Measurements from ENCODE around the gene NPM3. TPM values are rescaled to one million over a fixed set of nuclear protein-coding genes. Genes with fewer than 3 reads are reported as not detected.
A peak's percentile ranks its signal among the peaks of the same experiment; 100 is the strongest.

The NPM3 gene
- total and polyA plus RNA-seq, 4 donors = 3.4 to 24.9 (median 12.4) TPM

DNA sequence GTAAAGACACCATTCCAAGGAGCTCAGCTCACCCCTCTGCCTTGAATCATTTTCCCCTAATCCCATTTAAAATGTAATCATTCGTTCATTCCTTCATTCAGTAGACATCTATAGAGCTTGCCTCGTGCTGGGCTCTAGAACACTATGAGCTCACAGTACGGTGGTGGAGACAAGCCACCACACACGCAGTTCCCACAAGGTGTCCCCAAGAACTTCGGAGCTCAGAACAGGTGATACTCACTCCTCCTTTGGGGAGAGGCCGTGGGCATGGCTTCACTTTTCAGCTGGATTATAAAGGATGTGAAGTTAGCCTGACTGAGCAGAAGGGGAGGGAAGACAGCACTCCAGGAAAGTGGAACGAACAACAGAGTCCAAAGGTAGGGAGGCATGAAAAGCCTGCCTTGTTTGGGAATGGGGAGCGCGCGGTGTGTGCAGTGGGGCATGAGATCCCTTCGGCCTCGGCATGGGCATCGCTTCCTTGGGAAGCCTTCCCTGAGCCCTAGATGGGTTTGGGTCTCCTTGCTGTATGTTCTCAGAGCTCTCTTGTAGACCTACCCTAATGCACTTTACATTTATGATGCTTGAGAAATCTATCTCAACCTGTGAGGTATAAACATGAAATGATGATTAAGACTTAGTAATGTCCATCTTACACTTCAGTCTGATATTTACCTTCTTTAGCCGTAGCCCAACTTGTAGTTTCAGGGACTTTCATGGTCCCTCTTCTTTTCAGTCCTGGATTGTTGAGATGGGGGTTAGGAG lies 35.8 kb upstream of the NPM3 start:
- H3K27ac ChIP-seq (ENCODE audit: low read depth in 1 of 2, low read length in 2 of 2) = peak overlapping the region; percentile 82 to 91
- DNase-seq (ENCODE audit: low spot score) = no peak
- H3K4me1 ChIP-seq (ENCODE audit: control insufficient read depth in 4 of 4, insufficient read depth in 4 of 4, low read length in 3 of 4) = peaks cover 6 to 38% (median 22%) of the 10 kb centered on the region in 4 donors
- no peaks in the 10 kb centered on the region for H3K9me3 ChIP-seq (ENCODE audit: control insufficient read depth in 4 of 4, low read length in 3 of 4)
- peak overlapping the region; percentile 1 to 65 (median 47) for H3K4me3 ChIP-seq (ENCODE audit: low read depth in 1 of 3, low read length in 3 of 3)
- H3K27me3 ChIP-seq (ENCODE audit: control insufficient read depth in 4 of 4, insufficient read depth in 4 of 4, low read length in 3 of 4) = no peaks in the 10 kb centered on the region
- 17% methylated on average over 14 of the region's 14 CpGs for WGBS
- peak overlapping the region in 1 of 2 donors; percentile 92 for H3K9ac ChIP-seq (ENCODE audit: low read depth in 1 of 2, low read length in 2 of 2)
- H3K36me3 ChIP-seq (ENCODE audit: control insufficient read depth in 4 of 4, insufficient read depth in 3 of 4, low read depth in 1 of 4, low read length in 3 of 4) = no peaks in the 10 kb centered on the region
- TF ChIP-seq SP1 (IDR thresholded peaks at IDR 0.05) (peak; percentile 7), RXRA (IDR thresholded peaks at IDR 0.05) (no peak), HNF4A (conservative IDR thresholded peaks at IDR 0.05) (peak in 1 of 2 donors; percentile 42), GABPA (IDR thresholded peaks at IDR 0.05 in 1 of 2, conservative IDR thresholded peaks at IDR 0.05 in 1 of 2) (no peak)

- Histone ChIP-seq H3K9me3 (ENCODE audit: control insufficient read depth in 4 of 4, low read length in 3 of 4) (no peaks in the 10 kb centered on the region), H3K4me3 (ENCODE audit: low read depth in 1 of 3, low read length in 3 of 3) (peak within 1 kb of the TSS; percentile 80 to 96 (median 83)), H3K36me3 (ENCODE audit: control insufficient read depth in 4 of 4, insufficient read depth in 3 of 4, low read depth in 1 of 4, low read length in 3 of 4) (no peaks in the 10 kb centered on the region), H3K9ac (ENCODE audit: low read depth in 1 of 2, low read length in 2 of 2) (peak within 1 kb of the TSS; percentile 92 to 97), H3K27ac (ENCODE audit: low read depth in 1 of 2, low read length in 2 of 2) (peak within 1 kb of the TSS; percentile 82 to 91), H3K4me1 (ENCODE audit: control insufficient read depth in 4 of 4, insufficient read depth in 4 of 4, low read length in 3 of 4) (peaks cover 9 to 39% (median 23%) of the 10 kb centered on the region in 4 donors), H3K27me3 (ENCODE audit: control insufficient read depth in 4 of 4, insufficient read depth in 4 of 4, low read length in 3 of 4) (no peaks in the 10 kb centered on the region)
- peak; percentile 96 for DNase-seq (ENCODE audit: low spot score)
- TF ChIP-seq TAF1 (conservative IDR thresholded peaks at IDR 0.05) (peak; percentile 97), ATF3 (IDR thresholded peaks at IDR 0.05) (peak; percentile 58), MAX (IDR thresholded peaks at IDR 0.05) (peak; percentile 97), HNF4A (conservative IDR thresholded peaks at IDR 0.05) (peak; percentile 21 to 55), RXRA (IDR thresholded peaks at IDR 0.05) (peak; percentile 59 to 63), RAD21 (IDR thresholded peaks at IDR 0.05) (peak; percentile 28 to 32), HNF4G (IDR thresholded peaks at IDR 0.05) (no peak), YY1 (IDR thresholded peaks at IDR 0.05) (peak; percentile 81), FOXA2 (IDR thresholded peaks at IDR 0.05) (peak; percentile 39), GABPA (IDR thresholded peaks at IDR 0.05 in 1 of 2, conservative IDR thresholded peaks at IDR 0.05 in 1 of 2) (peak in 1 of 2 donors; percentile 74), JUND (IDR thresholded peaks at IDR 0.05) (peak; percentile 36 to 77), EGR1 (IDR thresholded peaks at IDR 0.05; ENCODE audit: low read depth in 2 of 2) (peak; percentile 75 to 96), SP1 (IDR thresholded peaks at IDR 0.05) (peak; percentile 97), FOXA1 (IDR thresholded peaks at IDR 0.05) (peak; percentile 57), NR2F2 (IDR thresholded peaks at IDR 0.05) (peak; percentile 74)
- TF ChIP-seq, protein P1, sequence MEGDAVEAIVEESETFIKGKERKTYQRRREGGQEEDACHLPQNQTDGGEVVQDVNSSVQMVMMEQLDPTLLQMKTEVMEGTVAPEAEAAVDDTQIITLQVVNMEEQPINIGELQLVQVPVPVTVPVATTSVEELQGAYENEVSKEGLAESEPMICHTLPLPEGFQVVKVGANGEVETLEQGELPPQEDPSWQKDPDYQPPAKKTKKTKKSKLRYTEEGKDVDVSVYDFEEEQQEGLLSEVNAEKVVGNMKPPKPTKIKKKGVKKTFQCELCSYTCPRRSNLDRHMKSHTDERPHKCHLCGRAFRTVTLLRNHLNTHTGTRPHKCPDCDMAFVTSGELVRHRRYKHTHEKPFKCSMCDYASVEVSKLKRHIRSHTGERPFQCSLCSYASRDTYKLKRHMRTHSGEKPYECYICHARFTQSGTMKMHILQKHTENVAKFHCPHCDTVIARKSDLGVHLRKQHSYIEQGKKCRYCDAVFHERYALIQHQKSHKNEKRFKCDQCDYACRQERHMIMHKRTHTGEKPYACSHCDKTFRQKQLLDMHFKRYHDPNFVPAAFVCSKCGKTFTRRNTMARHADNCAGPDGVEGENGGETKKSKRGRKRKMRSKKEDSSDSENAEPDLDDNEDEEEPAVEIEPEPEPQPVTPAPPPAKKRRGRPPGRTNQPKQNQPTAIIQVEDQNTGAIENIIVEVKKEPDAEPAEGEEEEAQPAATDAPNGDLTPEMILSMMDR (IDR thresholded peaks at IDR 0.05; ENCODE audit: low read depth, low read length, missing input control) = no peak
- TF ChIP-seq, protein P2, sequence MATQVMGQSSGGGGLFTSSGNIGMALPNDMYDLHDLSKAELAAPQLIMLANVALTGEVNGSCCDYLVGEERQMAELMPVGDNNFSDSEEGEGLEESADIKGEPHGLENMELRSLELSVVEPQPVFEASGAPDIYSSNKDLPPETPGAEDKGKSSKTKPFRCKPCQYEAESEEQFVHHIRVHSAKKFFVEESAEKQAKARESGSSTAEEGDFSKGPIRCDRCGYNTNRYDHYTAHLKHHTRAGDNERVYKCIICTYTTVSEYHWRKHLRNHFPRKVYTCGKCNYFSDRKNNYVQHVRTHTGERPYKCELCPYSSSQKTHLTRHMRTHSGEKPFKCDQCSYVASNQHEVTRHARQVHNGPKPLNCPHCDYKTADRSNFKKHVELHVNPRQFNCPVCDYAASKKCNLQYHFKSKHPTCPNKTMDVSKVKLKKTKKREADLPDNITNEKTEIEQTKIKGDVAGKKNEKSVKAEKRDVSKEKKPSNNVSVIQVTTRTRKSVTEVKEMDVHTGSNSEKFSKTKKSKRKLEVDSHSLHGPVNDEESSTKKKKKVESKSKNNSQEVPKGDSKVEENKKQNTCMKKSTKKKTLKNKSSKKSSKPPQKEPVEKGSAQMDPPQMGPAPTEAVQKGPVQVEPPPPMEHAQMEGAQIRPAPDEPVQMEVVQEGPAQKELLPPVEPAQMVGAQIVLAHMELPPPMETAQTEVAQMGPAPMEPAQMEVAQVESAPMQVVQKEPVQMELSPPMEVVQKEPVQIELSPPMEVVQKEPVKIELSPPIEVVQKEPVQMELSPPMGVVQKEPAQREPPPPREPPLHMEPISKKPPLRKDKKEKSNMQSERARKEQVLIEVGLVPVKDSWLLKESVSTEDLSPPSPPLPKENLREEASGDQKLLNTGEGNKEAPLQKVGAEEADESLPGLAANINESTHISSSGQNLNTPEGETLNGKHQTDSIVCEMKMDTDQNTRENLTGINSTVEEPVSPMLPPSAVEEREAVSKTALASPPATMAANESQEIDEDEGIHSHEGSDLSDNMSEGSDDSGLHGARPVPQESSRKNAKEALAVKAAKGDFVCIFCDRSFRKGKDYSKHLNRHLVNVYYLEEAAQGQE (IDR thresholded peaks at IDR 0.05) = peak; percentile 71
- TF ChIP-seq, protein P3, sequence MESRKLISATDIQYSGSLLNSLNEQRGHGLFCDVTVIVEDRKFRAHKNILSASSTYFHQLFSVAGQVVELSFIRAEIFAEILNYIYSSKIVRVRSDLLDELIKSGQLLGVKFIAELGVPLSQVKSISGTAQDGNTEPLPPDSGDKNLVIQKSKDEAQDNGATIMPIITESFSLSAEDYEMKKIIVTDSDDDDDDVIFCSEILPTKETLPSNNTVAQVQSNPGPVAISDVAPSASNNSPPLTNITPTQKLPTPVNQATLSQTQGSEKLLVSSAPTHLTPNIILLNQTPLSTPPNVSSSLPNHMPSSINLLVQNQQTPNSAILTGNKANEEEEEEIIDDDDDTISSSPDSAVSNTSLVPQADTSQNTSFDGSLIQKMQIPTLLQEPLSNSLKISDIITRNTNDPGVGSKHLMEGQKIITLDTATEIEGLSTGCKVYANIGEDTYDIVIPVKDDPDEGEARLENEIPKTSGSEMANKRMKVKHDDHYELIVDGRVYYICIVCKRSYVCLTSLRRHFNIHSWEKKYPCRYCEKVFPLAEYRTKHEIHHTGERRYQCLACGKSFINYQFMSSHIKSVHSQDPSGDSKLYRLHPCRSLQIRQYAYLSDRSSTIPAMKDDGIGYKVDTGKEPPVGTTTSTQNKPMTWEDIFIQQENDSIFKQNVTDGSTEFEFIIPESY (IDR thresholded peaks at IDR 0.05) = peak; percentile 95
- WGBS = under 1% methylated on average over 47 of the region's 47 CpGs
Observed at GRCh38 chr10:101818119-101818871, 35.0 kb upstream of the NPM3 start, which contains the start of gene OGA. Gene OGA, minus strand, starts transcription at chr10:101818444. Its CDS starts 422 bp downstream, at chr10:101818022.
